GM19372 (cell line): ENCODE data around the gene FES.
"Not testable (repeated sequence)": the region's sequence is repeated elsewhere in the genome, so short reads cannot be mapped to it uniquely, and the experiment has no call there.

Experiments used
- ATAC-seq: cut with Tn5 transposase; IDR thresholded peaks from one replicate; pipeline ENCODE4 v1.9.1; 2021; ENCODE audit warnings: mild to moderate bottlenecking, low read depth, moderate library complexity; ENCODE audit not compliant: unreplicated experiment

The FES gene

GRCh38 chr15:90883976-90884718, at the start of gene FES:
Gene FES (plus strand): TSS chr15:90884504. CDS start chr15:90885046, 542 bp downstream.
- ATAC-seq, result no peak

GRCh38 chr15:90834626-90835025, 49.7 kb upstream of the FES start:
- no peak for ATAC-seq

DNA sequence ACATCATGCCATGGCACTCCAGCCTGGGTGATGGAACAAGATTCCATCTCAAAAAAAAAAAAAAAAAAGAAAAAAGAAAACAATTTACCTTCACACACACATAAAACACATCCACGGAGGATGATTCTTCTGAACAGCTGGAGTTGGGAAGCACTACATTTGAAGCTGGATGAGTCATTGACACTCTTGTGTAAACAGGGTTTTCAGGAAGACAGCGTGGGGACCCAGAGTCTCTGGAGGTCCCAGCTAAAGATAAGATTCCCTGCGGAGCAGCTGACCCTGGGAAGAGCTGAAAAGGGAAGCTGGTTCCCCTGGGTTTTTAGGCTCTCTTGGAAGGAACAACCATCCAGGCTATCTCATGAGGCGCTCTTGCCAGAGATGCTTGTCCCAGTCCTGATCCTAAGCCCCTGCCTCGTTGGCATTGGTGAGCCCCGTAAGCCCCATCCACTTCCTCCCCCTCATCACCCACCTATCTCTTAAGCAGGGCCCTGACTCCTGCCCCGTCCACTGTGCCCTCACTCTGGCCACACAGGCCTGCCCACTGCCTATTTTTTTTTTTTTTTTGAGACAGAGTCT, 47.9 kb upstream of the FES start:
- ATAC-seq, result no peak

GRCh38 chr15:90837094-90837493, 47.2 kb upstream of the FES start:
- no peak for ATAC-seq

GRCh38 chr15:90838139-90838538, 46.2 kb upstream of the FES start:
- ATAC-seq, result no peak

- ATAC-seq, result no peak
Observed at GRCh38 chr15:90838544-90838943, 45.8 kb upstream of the FES start.

DNA sequence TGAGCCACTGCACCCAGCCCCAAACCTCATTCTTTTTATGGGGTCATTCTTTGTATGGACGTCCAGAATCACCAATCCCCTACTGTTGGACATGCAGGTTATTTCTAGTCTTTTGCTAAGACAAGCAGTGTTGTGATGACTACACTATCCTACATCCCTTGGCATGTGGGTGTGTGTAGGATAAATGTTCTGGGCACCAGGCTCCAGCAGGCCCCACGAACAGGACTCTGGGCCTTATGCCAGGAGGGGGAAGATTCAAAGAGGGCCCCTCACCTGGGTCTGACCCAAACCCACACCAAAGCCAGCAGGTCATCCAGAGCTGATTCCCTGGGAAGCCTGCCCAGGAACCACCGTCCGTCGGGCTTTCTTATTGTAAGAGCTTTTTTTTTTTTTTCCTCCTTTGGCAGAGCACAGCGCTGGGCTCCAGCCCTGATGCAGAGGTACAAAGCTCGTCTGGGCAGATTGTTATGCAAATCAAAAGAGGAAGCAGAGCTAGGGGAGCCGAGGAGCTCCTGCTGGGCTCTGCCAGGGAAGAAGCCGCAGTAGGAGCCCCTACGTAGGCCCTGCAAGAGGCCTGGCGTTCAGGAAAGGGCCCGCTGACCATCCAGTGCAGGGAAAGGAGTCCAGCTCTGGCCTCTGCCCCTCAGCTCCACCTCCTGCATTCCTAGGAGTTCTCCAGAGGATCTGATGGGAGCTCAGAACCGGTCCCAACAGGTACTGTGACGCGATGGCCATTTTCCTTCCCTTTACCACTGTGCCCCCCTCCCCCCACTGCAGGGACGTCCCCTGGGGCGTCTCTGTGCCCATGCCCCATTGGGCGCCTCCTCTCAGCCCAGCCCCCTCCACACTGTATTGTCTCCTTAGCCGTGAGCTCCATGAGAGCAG, 44.9 kb upstream of the FES start:
- no peak for ATAC-seq

DNA sequence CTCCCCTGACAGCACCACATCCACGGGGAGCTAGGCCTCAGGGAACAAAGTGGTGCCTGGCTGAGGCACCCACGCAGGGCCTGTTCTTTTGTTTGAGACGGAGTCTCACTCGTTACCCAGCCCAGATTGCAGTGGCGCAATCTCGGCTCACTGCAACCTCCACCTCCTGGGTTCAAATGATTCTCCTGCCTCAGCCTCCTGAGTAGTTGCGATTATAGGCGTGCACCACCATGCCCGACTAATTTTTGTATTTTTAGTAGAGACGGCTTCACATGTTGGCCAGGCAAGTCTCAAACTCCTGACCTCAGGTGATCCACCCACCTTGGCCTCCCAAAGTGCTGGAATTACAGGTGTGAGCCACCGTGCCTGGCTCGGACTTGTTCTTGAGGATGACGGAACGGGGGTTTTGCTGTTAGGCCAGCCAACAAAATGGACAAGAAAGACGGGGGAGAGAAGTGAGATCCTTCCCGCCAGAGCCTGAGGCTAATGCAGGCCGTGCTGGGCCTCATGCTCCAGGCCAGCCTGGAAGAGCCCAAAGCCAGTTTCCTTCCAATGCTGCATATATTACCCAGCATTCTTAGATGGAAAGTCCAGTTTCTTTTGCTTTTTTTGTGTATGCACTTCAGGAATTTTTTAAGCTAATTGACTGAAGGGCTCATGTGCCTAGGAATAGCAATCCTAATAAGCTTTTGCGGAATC, 44.0 kb upstream of the FES start:
- no peak for ATAC-seq

GRCh38 chr15:90840954-90841353, 43.4 kb upstream of the FES start:
- ATAC-seq, result no peak

DNA sequence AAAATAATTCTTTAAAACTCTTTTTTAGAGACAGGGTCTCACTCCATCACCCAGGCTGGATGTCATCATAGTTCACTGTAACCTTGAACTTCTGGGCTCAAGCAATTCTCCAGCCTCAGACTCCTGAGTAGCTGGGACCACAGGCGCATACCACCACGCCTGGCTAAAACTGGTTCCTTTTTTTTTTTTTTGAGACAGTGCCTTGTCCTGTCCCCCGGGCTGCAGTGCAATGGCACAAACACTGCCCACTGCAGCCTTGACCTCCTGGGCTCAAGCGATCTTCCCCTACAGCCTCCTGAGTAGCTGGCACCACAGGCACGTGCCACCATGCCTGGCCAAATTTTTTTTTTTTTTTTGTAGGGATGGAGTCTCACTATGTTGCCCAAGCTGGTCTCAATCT, 39.6 kb upstream of the FES start:
- ATAC-seq, result no peak

DNA sequence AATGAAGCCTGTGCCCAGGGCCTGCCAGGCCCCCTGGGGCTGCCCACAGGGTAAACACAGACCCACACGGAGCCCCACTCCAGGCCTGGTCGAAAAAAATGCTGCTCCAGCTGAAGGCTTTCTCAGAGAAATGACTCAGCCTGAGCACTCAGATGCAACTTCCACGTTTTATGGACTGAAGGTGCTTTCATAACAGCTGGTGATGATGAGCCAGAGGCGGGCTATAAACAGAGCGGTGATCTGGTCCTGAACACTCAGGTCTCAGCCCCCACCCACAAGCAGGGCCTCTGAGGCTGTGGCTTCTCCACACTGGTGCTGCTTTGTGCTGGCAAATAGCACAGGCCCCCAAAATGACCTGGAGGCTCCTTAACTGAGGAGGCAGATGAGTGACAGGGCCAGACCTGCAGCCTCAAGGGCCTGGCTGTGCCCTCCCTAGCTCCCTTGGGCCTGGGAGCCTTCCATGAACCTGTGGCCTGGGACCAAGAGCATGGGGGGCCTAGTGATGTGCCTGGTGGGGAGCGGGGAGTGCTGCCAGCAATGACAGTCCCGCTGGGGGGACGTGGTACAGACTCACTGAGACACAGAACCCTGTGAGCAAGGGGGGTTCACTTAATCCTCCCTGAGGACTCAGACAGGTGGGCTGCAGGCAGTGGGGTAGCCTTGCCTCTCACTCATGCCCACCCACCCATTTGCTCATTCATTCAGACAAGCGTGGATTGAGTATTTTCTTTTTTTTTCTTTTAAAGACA, 38.9 kb upstream of the FES start:
- ATAC-seq, result no peak

DNA sequence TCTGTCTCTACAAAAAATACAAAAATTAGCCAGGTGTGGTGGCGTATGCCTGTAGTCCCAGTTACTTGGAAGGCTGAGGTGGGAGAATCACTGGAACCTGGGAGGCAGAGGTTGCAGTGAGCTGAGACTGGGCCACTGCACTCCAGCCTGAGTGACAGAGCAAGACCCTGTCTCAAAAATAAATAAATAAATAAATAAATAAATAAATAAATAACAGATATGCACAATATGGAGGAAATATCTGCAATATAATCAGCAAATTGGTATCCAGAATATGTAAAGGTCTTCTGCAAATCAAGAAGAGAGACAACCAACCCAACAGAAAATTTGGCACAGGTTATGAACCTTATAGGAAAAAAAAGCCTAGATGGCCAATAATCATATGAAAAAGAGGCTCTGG, 34.9 kb upstream of the FES start:
- not testable (repeated sequence) for ATAC-seq

DNA sequence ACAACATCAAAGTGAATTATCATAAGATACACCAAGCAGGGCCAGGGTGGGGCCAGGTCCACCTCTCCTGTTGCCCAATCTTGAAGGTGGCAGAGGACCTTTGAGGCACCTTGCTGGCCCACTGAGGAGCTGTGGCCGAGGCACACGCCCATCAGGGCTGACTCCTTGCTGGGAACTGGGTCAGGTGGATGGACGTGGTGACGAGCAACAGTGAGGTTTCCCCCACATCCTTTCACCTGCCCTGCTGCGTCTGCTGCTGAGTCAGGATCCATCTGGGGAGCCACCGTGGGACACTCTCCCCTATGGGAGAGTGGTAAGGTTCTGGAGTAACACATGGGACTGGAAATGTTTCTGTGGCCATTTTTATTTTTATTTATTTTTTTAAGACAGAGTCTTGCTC, 33.2 kb upstream of the FES start:
- no peak for ATAC-seq

DNA sequence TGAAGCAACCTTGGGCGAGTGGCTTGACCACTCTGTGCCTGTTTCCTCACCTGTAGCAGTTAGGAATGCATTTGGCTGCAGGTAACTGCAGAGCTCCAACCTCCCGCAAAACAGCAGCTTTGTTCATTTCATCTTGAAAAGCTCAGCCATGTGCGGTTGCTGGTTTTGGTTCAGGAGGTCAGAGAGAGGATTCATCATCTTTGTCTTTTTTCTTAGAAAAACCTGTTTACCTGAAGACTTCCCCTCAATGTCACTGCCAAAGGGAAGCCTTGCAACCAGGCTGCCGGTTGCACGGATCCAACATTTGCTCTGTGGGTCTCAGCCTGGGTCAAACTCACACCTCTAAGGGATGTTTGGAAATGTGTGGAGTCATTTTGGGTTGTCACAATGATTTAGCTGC, 32.4 kb upstream of the FES start:
- ATAC-seq, result no peak

- ATAC-seq, result no peak
Observed at GRCh38 chr15:90855139-90855538, 29.2 kb upstream of the FES start.

DNA sequence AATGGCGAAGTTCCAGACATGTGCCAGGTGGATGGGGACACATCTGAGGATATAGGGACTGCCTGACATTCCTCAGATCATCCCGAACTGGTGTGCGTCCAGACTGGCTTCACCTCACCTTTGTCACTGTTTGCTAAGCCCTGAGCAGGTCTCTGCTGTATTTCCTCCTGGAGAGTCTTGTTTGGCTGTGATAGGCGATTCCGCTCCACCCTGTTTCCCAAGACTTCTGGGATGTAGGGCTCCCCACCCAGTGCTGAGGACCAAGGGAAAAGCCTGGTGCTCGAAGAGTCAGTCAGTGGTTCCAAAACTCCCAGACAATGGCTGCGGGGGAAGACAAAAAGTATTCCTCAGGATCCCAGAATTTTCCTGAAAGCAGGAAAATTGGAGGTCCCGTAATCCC, 27.0 kb upstream of the FES start:
- ATAC-seq, result no peak

- ATAC-seq, result no peak
Observed at GRCh38 chr15:90857883-90858443, 26.3 kb upstream of the FES start.

DNA sequence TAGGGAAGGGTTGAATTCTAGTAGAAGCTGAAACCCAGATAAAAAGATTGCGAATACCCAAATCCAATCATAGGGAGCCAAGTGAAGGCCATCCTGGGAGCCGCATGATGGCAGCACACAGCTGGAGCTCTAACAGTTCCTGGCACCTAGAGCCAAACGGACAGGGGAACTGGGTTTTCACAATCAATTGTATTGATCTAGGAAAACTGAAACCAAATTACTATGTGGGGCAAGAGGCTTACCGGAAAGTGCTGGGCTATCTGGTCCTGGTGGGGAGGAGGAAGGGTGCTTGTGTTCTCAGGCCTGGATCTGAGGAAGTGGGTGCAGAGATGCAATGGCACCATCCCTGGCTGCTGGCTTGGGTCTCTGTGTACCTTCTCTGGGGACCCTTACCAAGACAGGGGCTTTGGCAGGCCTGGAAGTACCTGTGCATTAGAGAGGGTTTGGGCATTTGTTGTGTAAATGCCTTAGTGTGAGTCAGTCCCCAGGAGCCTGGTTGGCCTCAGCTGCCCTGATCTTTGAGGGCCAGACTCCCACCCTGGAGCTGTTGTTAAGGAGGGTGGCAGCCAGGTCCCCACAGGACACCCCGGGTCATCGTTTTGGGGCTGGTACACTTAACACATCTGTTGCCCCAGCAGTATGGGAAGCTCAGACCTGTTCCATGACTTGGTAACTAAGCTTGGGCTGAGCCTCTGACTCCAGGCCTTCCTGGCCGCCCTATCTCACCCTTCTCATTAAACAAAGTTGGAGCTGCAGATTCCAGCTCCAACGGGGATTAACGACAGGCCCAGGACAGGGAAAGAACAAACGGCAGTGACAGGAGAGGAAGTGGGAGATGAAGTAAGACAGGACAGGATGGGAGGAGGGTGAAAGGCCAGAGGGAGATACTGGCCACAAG, 24.8 kb upstream of the FES start:
- ATAC-seq, result no peak

DNA sequence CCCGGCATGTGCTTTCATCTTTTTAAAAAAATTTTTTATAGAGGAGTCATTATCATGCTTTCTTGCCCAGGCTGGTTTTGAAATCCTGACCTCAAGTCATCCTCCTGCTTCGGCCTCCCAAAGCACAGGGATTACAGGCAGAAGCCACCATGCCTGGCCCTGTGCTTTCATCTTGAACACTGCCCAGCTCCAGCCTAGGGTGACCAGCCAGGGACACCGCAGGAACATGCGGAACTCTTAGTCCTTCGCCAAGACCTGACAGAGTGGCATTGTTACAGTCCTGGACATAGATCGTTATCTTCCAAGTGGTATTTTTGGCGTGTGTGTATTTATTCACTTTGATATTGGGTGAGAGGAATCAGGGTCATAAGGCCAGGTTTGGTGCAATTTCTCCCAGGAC, 23.9 kb upstream of the FES start:
- ATAC-seq, result no peak
